PC-3 (cell line): Measurements from ENCODE around the gene GPSM3. TPM values are rescaled to one million over a fixed set of nuclear protein-coding genes. Genes with fewer than 3 reads are reported as not detected.
"Not testable (repeated sequence)": the region's sequence is repeated elsewhere in the genome, so short reads cannot be mapped to it uniquely, and the experiment has no call there.

ENCODE experiments used
- ATAC-seq: fragments of 200-7000 bp; cut with Tn5 transposase; 2 replicates; pipeline ENCODE4 v1.9.1; 2020; ENCODE audit warnings: mild to moderate bottlenecking, moderate library complexity
- BruUV-seq: library from RNA; stranded (reverse); fragments of 400-500 nt; replicated peaks from 2 replicates; lab custom pipeline; 2021; lab: Mats Ljungman, UMichigan
- CTCF ChIA-PET: fragments of 300-600 bp; sonication (Branson Sonifier 250); formaldehyde crosslinking; loops from one replicate; lab custom pipeline; 2022; ENCODE audit warnings: antibody characterized with exemption; lab: Charles Lee
- POLR2A ChIA-PET: fragments of 300-600 bp; sonication (Branson Sonifier 250); formaldehyde crosslinking; loops from one replicate; lab custom pipeline; 2022; ENCODE audit warnings: antibody characterized with exemption; ENCODE audit not compliant: unreplicated experiment; lab: Charles Lee
- DNase-seq: peaks from one replicate; pipeline ENCODE4 v3.0.0-alpha.2; 2015
- H2AFZ ChIP-seq: fragments of 300-600 bp; sonication (generic); 2 replicates; pipeline ENCODE4 v1.6.0; 2016; ENCODE audit warnings: antibody characterized with exemption, low read length
- H3F3A ChIP-seq: fragments of 300-600 bp; sonication (generic); one replicate; pipeline ENCODE4 v1.6.0; 2017; ENCODE audit warnings: antibody characterized with exemption, low read length, control low read depth, mild to moderate bottlenecking; ENCODE audit not compliant: unreplicated experiment
- H3K27ac ChIP-seq: fragments of 300-600 bp; sonication (generic); 2 replicates; pipeline ENCODE4 v1.5.1; 2016; ENCODE audit warnings: mild to moderate bottlenecking, low read length
- H3K27me3 ChIP-seq: fragments of 300-600 bp; sonication (generic); 2 replicates; pipeline ENCODE4 v1.6.1; 2016; ENCODE audit warnings: low read length, mixed read lengths
- H3K36me3 ChIP-seq: fragments of 300-600 bp; sonication (generic); 2 replicates; pipeline ENCODE4 v1.6.1; 2016; ENCODE audit warnings: low read depth, mixed run types, low read length, mixed read lengths
- H3K4me1 ChIP-seq: fragments of 300-600 bp; sonication (generic); 2 replicates; pipeline ENCODE4 v1.5.1; 2016; ENCODE audit warnings: low read length; ENCODE audit not compliant: insufficient read depth
- H3K4me2 ChIP-seq: fragments of 300-600 bp; sonication (generic); 2 replicates; pipeline ENCODE4 v1.6.0; 2016; ENCODE audit warnings: low read length
- H3K4me3 ChIP-seq: fragments of 300-600 bp; sonication (generic); 2 replicates; pipeline ENCODE4 v1.5.1; 2016; ENCODE audit warnings: mild to moderate bottlenecking, low read length, mixed read lengths
- H3K79me2 ChIP-seq: fragments of 300-600 bp; sonication (generic); 2 replicates; pipeline ENCODE4 v1.6.1; 2017; ENCODE audit warnings: low read length, mixed read lengths
- H3K9ac ChIP-seq: fragments of 300-600 bp; sonication (generic); 2 replicates; pipeline ENCODE4 v1.6.0; 2016; ENCODE audit warnings: mild to moderate bottlenecking, low read length
- H3K9me2 ChIP-seq: fragments of 300-600 bp; sonication (generic); replicated peaks from 2 replicates; pipeline ENCODE4 v1.6.1; 2016; ENCODE audit warnings: mixed run types, low read length, mixed read lengths
- H3K9me3 ChIP-seq: fragments of 300-600 bp; sonication (generic); 2 replicates; pipeline ENCODE4 v1.6.1; 2016; ENCODE audit warnings: low read length, mixed read lengths
- H4K20me1 ChIP-seq: fragments of 300-600 bp; sonication (generic); 2 replicates; pipeline ENCODE4 v1.6.1; 2016; ENCODE audit warnings: low read length, mixed read lengths
- EZH2 ChIP-seq: fragments of 300-600 bp; sonication (generic); IDR thresholded peaks from one replicate; pipeline ENCODE4 v1.6.1; 2017; ENCODE audit warnings: antibody characterized with exemption, mild to moderate bottlenecking, low read length; ENCODE audit not compliant: unreplicated experiment
- EZH2phosphoT487 ChIP-seq: fragments of 300-600 bp; sonication (generic); IDR thresholded peaks from 2 replicates; pipeline ENCODE4 v1.6.1; 2018; ENCODE audit warnings: mild to moderate bottlenecking, antibody characterized with exemption, low read length, borderline replicate concordance
- intact Hi-C: fragments of 100-400 bp; cut with micrococcal nuclease; formaldehyde crosslinking; loops from 2 replicates; pipeline ENCODE4 v1.9.0; 2023
- total RNA-seq: library from RNA; depleted of rRNA; stranded (reverse); fragments of >200 nt; gene quantifications from 2 replicates; pipeline ENCODE4 v1.2.3, GENCODE V29; 2014
- TF ChIP-seq, protein P1 (sequence below): fragments of 300-600 bp; sonication (generic); conservative IDR thresholded peaks from 2 replicates; pipeline ENCODE4 v1.5.1; 2017; ENCODE audit warnings: antibody characterized with exemption, low read depth, mild to moderate bottlenecking, low read length

The GPSM3 gene
- total RNA-seq, 1 experiment from 2014 or later: 5.0 TPM

DNA sequence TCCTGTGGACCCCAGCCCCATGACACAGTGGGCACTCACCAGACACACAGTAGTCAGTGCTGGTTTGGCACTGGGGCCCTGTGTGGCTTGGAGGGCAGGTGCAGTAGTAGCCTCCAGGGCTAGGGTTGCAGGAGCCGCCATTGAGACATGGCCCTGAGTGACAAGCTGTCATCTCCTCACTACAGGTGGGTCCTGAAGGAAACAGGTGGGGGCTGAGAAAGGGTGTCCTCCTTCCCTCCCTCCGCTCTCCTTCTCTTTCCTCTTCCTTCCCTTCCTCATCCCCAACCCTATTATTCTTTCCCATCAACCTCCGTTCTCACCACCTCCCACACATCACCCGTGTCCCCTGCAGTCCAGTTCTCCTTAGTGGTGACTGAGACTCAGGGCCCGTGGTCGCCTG is 21.2 kb upstream of the GPSM3 start:
- Histone ChIP-seq H3K27ac (no peak overlapping the region), H3K79me2 (no peaks in the 10 kb centered on the region), H3K4me3 (no peak overlapping the region), H3K4me2 (no peak overlapping the region), H3K36me3 (no peaks in the 10 kb centered on the region), H3K4me1 (no peaks in the 10 kb centered on the region), H3K9me3 (no peaks in the 10 kb centered on the region), H4K20me1 (no peaks in the 10 kb centered on the region), H3K9ac (no peak overlapping the region), H3K27me3 (peaks cover 16% of the 10 kb centered on the region), H3F3A (no peaks in the 10 kb centered on the region), H3K9me2 (no peaks in the 10 kb centered on the region), H2AFZ (no peak overlapping the region)
- ATAC-seq (no peak), DNase-seq (no peak)
- POLR2A ChIA-PET: no interaction called here
- intact Hi-C loops: no loop called here
- no TSS peak for BruUV-seq
- CTCF ChIA-PET: no interaction called here
- no peak for TF ChIP-seq EZH2phosphoT487
- TF ChIP-seq, protein P1, sequence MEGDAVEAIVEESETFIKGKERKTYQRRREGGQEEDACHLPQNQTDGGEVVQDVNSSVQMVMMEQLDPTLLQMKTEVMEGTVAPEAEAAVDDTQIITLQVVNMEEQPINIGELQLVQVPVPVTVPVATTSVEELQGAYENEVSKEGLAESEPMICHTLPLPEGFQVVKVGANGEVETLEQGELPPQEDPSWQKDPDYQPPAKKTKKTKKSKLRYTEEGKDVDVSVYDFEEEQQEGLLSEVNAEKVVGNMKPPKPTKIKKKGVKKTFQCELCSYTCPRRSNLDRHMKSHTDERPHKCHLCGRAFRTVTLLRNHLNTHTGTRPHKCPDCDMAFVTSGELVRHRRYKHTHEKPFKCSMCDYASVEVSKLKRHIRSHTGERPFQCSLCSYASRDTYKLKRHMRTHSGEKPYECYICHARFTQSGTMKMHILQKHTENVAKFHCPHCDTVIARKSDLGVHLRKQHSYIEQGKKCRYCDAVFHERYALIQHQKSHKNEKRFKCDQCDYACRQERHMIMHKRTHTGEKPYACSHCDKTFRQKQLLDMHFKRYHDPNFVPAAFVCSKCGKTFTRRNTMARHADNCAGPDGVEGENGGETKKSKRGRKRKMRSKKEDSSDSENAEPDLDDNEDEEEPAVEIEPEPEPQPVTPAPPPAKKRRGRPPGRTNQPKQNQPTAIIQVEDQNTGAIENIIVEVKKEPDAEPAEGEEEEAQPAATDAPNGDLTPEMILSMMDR: no peak
- no peak for TF ChIP-seq EZH2

GRCh38 chr6:32212076-32212760 is 19.8 kb upstream of the GPSM3 start:
- Histone ChIP-seq H3K4me1 (no peaks in the 10 kb centered on the region), H3K9ac (no peak overlapping the region), H3K4me3 (no peak overlapping the region), H3F3A (no peaks in the 10 kb centered on the region), H3K4me2 (no peak overlapping the region), H3K36me3 (no peaks in the 10 kb centered on the region), H3K9me3 (no peaks in the 10 kb centered on the region), H3K27me3 (0 out of 2 replicates have a peak, but pooled peaks cover 6% of the 10 kb centered on the region), H4K20me1 (no peaks in the 10 kb centered on the region), H3K27ac (no peak overlapping the region), H3K9me2 (no peaks in the 10 kb centered on the region), H2AFZ (no peak overlapping the region), H3K79me2 (no peaks in the 10 kb centered on the region)
- BruUV-seq: no TSS peak
- ATAC-seq: no peak
- CTCF ChIA-PET: no interaction called here
- TF ChIP-seq EZH2: no peak
- TF ChIP-seq, protein P1: no peak
- no peak for TF ChIP-seq EZH2phosphoT487
- no peak for DNase-seq
- intact Hi-C loops: no loop called here
- POLR2A ChIA-PET: interaction anchor here (0.8 kb wide), 1 partner anchor 71 kb away, joined by 4 read pairs; no protein-coding TSS in a partner anchor

DNA sequence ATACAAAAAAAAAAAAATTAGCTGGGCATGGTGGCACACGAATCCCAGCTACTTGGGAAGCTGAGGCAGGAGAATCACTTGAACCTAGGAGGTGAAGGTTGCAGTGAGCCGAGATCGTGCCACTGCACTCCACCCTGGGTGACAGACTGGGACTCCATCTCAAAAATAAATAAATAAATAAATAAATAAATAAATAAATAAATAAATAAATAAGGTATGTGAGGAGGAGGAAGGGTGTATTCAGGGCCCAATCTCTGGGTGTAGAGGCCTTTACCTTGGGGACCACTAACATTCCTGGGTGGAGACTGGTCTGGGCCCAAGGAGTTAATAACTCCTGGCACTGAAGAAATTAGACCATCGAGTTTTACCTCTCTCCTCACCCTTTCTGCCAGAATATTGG is 19.0 kb upstream of the GPSM3 start:
- H3K36me3 ChIP-seq, H3K9me3 ChIP-seq, intact Hi-C loops, BruUV-seq, H3K27me3 ChIP-seq, H3K27ac ChIP-seq, H3F3A ChIP-seq, H4K20me1 ChIP-seq, H3K4me1 ChIP-seq, H3K9me2 ChIP-seq, H3K4me2 ChIP-seq, ATAC-seq, H3K79me2 ChIP-seq, CTCF ChIA-PET, H3K9ac ChIP-seq, DNase-seq, H3K4me3 ChIP-seq, H2AFZ ChIP-seq: not testable (repeated sequence)
- POLR2A ChIA-PET: interaction anchor here (0.8 kb wide), 1 partner anchor 70 kb away, joined by 4 read pairs; no protein-coding TSS in a partner anchor
